ENCODE data around the gene CUL4A. TPM values are rescaled to one million over a fixed set of nuclear protein-coding genes. Genes with fewer than 3 reads are reported as not detected.

The CUL4A gene
- total RNA-seq, 2 experiments from 2014 or later, result 54.6 to 56.6 TPM

DNA sequence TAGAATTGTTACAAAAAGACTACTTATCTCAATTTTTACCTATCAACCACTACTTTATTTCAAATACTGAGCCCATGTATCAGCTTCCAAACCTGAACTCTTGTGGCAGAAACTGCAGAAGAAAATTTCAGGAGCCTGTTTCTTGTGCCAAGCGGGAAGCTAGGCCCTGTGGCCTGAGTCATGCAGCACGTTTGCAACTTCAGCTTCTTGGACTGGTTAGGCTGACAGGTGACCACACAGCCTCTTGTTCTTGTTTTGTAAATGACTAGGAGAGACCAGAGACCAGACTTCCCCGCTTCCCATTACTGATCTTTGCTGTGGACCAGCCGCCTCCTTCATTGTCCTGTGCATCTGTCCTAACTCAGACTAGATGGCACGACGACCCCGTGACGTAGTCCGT lies 84.3 kb downstream of the CUL4A start:
- ATAC-seq (ENCODE audit: poor library complexity), result no peak
- no peak overlapping the region for H3K4me3 ChIP-seq (ENCODE audit: low read length)
- Mint-ChIP-seq H3K4me3 (no peak overlapping the region), H3K27me3 (peaks cover 52% of the 10 kb centered on the region), H3K9me3 (peaks cover 2% of the 10 kb centered on the region), H3K4me1 (ENCODE audit: low read depth) (peaks cover 32% of the 10 kb centered on the region), H3K27ac (peak overlapping the region; percentile 42), H3K36me3 (ENCODE audit: low read depth) (peaks cover 23% of the 10 kb centered on the region)
- TF ChIP-seq, protein P1, sequence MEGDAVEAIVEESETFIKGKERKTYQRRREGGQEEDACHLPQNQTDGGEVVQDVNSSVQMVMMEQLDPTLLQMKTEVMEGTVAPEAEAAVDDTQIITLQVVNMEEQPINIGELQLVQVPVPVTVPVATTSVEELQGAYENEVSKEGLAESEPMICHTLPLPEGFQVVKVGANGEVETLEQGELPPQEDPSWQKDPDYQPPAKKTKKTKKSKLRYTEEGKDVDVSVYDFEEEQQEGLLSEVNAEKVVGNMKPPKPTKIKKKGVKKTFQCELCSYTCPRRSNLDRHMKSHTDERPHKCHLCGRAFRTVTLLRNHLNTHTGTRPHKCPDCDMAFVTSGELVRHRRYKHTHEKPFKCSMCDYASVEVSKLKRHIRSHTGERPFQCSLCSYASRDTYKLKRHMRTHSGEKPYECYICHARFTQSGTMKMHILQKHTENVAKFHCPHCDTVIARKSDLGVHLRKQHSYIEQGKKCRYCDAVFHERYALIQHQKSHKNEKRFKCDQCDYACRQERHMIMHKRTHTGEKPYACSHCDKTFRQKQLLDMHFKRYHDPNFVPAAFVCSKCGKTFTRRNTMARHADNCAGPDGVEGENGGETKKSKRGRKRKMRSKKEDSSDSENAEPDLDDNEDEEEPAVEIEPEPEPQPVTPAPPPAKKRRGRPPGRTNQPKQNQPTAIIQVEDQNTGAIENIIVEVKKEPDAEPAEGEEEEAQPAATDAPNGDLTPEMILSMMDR (IDR thresholded peaks at IDR 0.05), result no peak
- no peaks in the 10 kb centered on the region for H3K36me3 ChIP-seq (ENCODE audit: insufficient read depth, low read length)
- DNase-seq, result no peak
- intact Hi-C loops (cut with DNase I, micrococcal nuclease), result loop anchor here in 1 of 2 experiments (10.0 kb wide), 1 partner anchor 349 kb away; no protein-coding TSS in a partner anchor
- POLR2A ChIA-PET, result no interaction called here
- H3K27ac ChIP-seq (ENCODE audit: low read depth in 1 of 2, low read length in 2 of 2), result no peak overlapping the region
- H3K27me3 ChIP-seq (ENCODE audit: control insufficient read depth in 1 of 2, insufficient read depth in 2 of 2, low read length in 2 of 2), result peaks cover 19 to 20% of the 10 kb centered on the region in 2 experiments
- CTCF ChIA-PET, result no interaction called here
- peaks cover 33% of the 10 kb centered on the region for H3K4me1 ChIP-seq (ENCODE audit: insufficient read depth, low read length)
- peaks cover 0 to 4% of the 10 kb centered on the region in 2 experiments for H3K9me3 ChIP-seq (ENCODE audit: control insufficient read depth in 1 of 2, insufficient read depth in 1 of 2, low read length in 2 of 2)

DNA sequence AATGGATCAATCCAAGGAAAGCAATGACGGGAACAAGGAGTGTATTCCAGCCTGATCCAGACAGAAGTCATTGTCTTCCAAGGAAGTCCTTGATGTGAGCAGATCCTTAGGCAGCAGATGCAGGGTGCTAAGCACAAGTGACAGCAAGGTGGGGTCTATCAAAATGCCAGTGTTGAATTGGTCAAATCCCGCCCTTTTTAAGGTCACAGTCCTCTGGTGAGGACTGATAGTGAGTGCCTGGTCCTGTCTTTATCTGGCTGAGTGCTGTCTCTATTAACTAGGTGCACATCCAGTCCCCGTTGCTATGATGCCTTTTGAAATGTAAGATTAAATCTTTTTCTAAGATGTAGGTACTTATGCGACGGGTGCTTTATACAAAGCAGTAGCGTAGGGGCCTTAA lies 86.4 kb downstream of the CUL4A start:
- peak overlapping the region; percentile 99 for H3K27ac Mint-ChIP-seq
- peaks cover 0 to 4% of the 10 kb centered on the region in 2 experiments for H3K9me3 ChIP-seq (ENCODE audit: control insufficient read depth in 1 of 2, insufficient read depth in 1 of 2, low read length in 2 of 2)

DNA sequence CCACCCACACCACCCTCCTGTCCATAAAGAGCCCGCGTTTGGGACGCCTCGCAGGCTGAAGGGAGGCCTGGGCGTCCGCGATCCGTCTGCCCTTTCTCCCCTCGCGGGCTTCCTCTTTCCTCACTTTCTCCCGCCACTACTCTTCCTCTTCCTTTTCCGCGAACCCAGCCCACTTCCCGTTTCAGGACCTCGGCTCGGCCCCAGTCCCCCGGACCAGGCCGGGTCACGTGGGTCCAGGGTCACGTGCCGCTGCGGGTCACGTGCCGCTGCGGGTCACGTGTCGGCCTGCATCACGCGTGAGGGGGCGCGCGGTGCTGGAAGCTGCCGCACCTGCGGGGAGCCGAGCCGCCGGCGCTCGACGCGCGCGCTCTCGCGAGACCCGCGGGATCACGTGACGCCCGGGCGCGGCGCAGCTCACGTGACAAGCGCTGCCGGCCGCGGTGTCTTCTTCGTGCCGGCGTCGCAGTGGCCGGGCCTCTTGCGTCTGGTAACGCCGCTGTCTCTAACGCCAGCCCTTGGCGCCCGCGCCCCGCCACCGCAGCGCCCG lies 87.5 kb downstream of the CUL4A start, which contains the start of gene LAMP1:
LAMP1 (plus strand) TSS at position 417 of the 547 bp plus-strand sequence. CDS start 196 bp downstream, outside the sequence.
- intact Hi-C loops (cut with DNase I, micrococcal nuclease), result loop anchor here in 1 of 2 experiments (1.0 to 10.0 kb wide), 7 partner anchors 65 to 605 kb away; partner anchors contain the start of genes ATP11A, DCUN1D2, GRTP1 and PCID2
- peaks cover 3 to 8% of the 10 kb centered on the region in 2 experiments for H3K27me3 ChIP-seq (ENCODE audit: control insufficient read depth in 1 of 2, insufficient read depth in 2 of 2, low read length in 2 of 2)
- DNase-seq, result peak; percentile 97 to 100 (median 99)
- ChIA-PET POLR2A (interaction anchor here (0.7 to 2.8 kb wide), 7 partner anchors 11 to 329 kb away, joined by 3 to 22 read pairs (median 4); partner anchors contain the start of genes CUL4A, DCUN1D2 and PCID2), CTCF (interaction anchor here (2.0 kb wide), 1 partner anchor 97 kb away, joined by 5 read pairs; no protein-coding TSS in a partner anchor)
- Mint-ChIP-seq H3K27me3 (peaks cover 21% of the 10 kb centered on the region), H3K36me3 (ENCODE audit: low read depth) (peaks cover 26% of the 10 kb centered on the region), H3K4me3 (peak within 1 kb of the TSS; percentile 100), H3K4me1 (ENCODE audit: low read depth) (peaks cover 37% of the 10 kb centered on the region), H3K27ac (peak within 1 kb of the TSS; percentile 99), H3K9me3 (peaks cover 2% of the 10 kb centered on the region)
- peak within 1 kb of the TSS; percentile 77 for H3K4me3 ChIP-seq (ENCODE audit: low read length)
- peaks cover 6% of the 10 kb centered on the region for H3K36me3 ChIP-seq (ENCODE audit: insufficient read depth, low read length)
- peaks cover 0 to 4% of the 10 kb centered on the region in 2 experiments for H3K9me3 ChIP-seq (ENCODE audit: control insufficient read depth in 1 of 2, insufficient read depth in 1 of 2, low read length in 2 of 2)
- TF ChIP-seq, protein P1 (IDR thresholded peaks at IDR 0.05), result no peak
- ATAC-seq (ENCODE audit: poor library complexity), result peak; percentile 83
- H3K27ac ChIP-seq (ENCODE audit: low read depth in 1 of 2, low read length in 2 of 2), result peak within 1 kb of the TSS; percentile 83 to 88
- H3K4me1 ChIP-seq (ENCODE audit: insufficient read depth, low read length), result peaks cover 37% of the 10 kb centered on the region

More for the DNA sequence above, 86.4 kb downstream of the CUL4A start:
- POLR2A ChIA-PET, result interaction anchor here (2.8 kb wide), 1 partner anchor 87 kb away, joined by 22 read pairs; the partner anchor contains the start of genes CUL4A and PCID2
- Histone ChIP-seq H3K27ac (ENCODE audit: low read depth in 1 of 2, low read length in 2 of 2) (no peak overlapping the region), H3K4me3 (ENCODE audit: low read length) (no peak overlapping the region), H3K27me3 (ENCODE audit: control insufficient read depth in 1 of 2, insufficient read depth in 2 of 2, low read length in 2 of 2) (peaks cover 11 to 13% of the 10 kb centered on the region in 2 experiments), H3K4me1 (ENCODE audit: insufficient read depth, low read length) (peaks cover 41% of the 10 kb centered on the region), H3K36me3 (ENCODE audit: insufficient read depth, low read length) (peaks cover 3% of the 10 kb centered on the region)
- Mint-ChIP-seq H3K27me3 (peaks cover 31% of the 10 kb centered on the region), H3K4me1 (ENCODE audit: low read depth) (peaks cover 35% of the 10 kb centered on the region), H3K4me3 (peak overlapping the region; percentile 100), H3K36me3 (ENCODE audit: low read depth) (peaks cover 24% of the 10 kb centered on the region), H3K9me3 (peaks cover 2% of the 10 kb centered on the region)
- intact Hi-C loops (cut with DNase I, micrococcal nuclease), result loop anchor here in 1 of 2 experiments (2.0 to 10.0 kb wide), 6 partner anchors 67 to 603 kb away; partner anchors contain the start of genes ATP11A, DCUN1D2, GRTP1 and PROZ
- CTCF ChIA-PET, result no interaction called here
- TF ChIP-seq, protein P1 (IDR thresholded peaks at IDR 0.05), result no peak
- ATAC-seq (ENCODE audit: poor library complexity) (no peak), DNase-seq (no peak)
